Measurements from ENCODE around the gene PLPPR1. TPM values are rescaled to one million over a fixed set of nuclear protein-coding genes. Genes with fewer than 3 reads are reported as not detected.

PLPPR1 gene
- total and polyA plus RNA-seq, 4 donors = 1.2 to 26.3 (median 2.4) TPM

GRCh38 chr9:101029315-101030085 is 973 bp downstream of the PLPPR1 start:
- peaks cover 4 to 35% (median 20%) of the 10 kb centered on the region in 4 donors for H3K4me1 ChIP-seq (ENCODE audit: control insufficient read depth in 4 of 4, insufficient read depth in 4 of 4, low read length in 3 of 4)
- peak overlapping the region; percentile 72 to 94 (median 79) for H3K4me3 ChIP-seq (ENCODE audit: low read depth in 1 of 3, low read length in 3 of 3)
- H3K36me3 ChIP-seq (ENCODE audit: control insufficient read depth in 4 of 4, insufficient read depth in 3 of 4, low read depth in 1 of 4, low read length in 3 of 4) = no peaks in the 10 kb centered on the region
- no peak for DNase-seq (ENCODE audit: low spot score)
- H3K9ac ChIP-seq (ENCODE audit: low read depth in 1 of 2, low read length in 2 of 2) = peak overlapping the region in 1 of 2 donors; percentile 33
- no peak for TF ChIP-seq ZBTB33 (IDR thresholded peaks at IDR 0.05)
- TF ChIP-seq CTCF (IDR thresholded peaks at IDR 0.05; ENCODE audit: low read depth, low read length, missing input control) = no peak
- TF ChIP-seq RAD21 (IDR thresholded peaks at IDR 0.05) = no peak
- TF ChIP-seq HNF4A (conservative IDR thresholded peaks at IDR 0.05) = no peak
- TF ChIP-seq TAF1 (conservative IDR thresholded peaks at IDR 0.05) = no peak
- TF ChIP-seq SP1 (IDR thresholded peaks at IDR 0.05) = no peak
- TF ChIP-seq YY1 (IDR thresholded peaks at IDR 0.05) = no peak
- no peak for TF ChIP-seq GABPA (IDR thresholded peaks at IDR 0.05 in 1 of 2, conservative IDR thresholded peaks at IDR 0.05 in 1 of 2)
- TF ChIP-seq EGR1 (IDR thresholded peaks at IDR 0.05; ENCODE audit: low read depth in 2 of 2) = no peak
- no peak for TF ChIP-seq NR2F2 (IDR thresholded peaks at IDR 0.05)
- no peak for TF ChIP-seq REST (IDR thresholded peaks at IDR 0.05)
- no peak for TF ChIP-seq JUND (IDR thresholded peaks at IDR 0.05)
- no peak for TF ChIP-seq RXRA (IDR thresholded peaks at IDR 0.05)
- TF ChIP-seq FOXA2 (IDR thresholded peaks at IDR 0.05) = no peak
- TF ChIP-seq ATF3 (IDR thresholded peaks at IDR 0.05) = no peak
- 3% methylated on average over 38 of the region's 38 CpGs for WGBS
- H3K9me3 ChIP-seq (ENCODE audit: control insufficient read depth in 4 of 4, low read length in 3 of 4) = no peaks in the 10 kb centered on the region
- no peaks in the 10 kb centered on the region for H3K27me3 ChIP-seq (ENCODE audit: control insufficient read depth in 4 of 4, insufficient read depth in 4 of 4, low read length in 3 of 4)
- peak overlapping the region; percentile 89 to 90 for H3K27ac ChIP-seq (ENCODE audit: low read depth in 1 of 2, low read length in 2 of 2)

GRCh38 chr9:101030086-101030391 is 1.5 kb downstream of the PLPPR1 start:
- 14% methylated on average over 8 of the region's 8 CpGs for WGBS

More at GRCh38 chr9:101030086-101030391, 1.5 kb downstream of the PLPPR1 start:
- Histone ChIP-seq H3K27ac (ENCODE audit: low read depth in 1 of 2, low read length in 2 of 2) (no peak overlapping the region), H3K36me3 (ENCODE audit: control insufficient read depth in 4 of 4, insufficient read depth in 3 of 4, low read depth in 1 of 4, low read length in 3 of 4) (no peaks in the 10 kb centered on the region), H3K4me1 (ENCODE audit: control insufficient read depth in 4 of 4, insufficient read depth in 4 of 4, low read length in 3 of 4) (peaks cover 4 to 35% (median 20%) of the 10 kb centered on the region in 4 donors), H3K9ac (ENCODE audit: low read depth in 1 of 2, low read length in 2 of 2) (no peak overlapping the region), H3K9me3 (ENCODE audit: control insufficient read depth in 4 of 4, low read length in 3 of 4) (no peaks in the 10 kb centered on the region), H3K4me3 (ENCODE audit: low read depth in 1 of 3, low read length in 3 of 3) (peak overlapping the region in 1 of 3 donors; percentile 72), H3K27me3 (ENCODE audit: control insufficient read depth in 4 of 4, insufficient read depth in 4 of 4, low read length in 3 of 4) (no peaks in the 10 kb centered on the region)
- TF ChIP-seq REST (IDR thresholded peaks at IDR 0.05) (no peak), TAF1 (conservative IDR thresholded peaks at IDR 0.05) (no peak), RXRA (IDR thresholded peaks at IDR 0.05) (no peak), NR2F2 (IDR thresholded peaks at IDR 0.05) (no peak), ZBTB33 (IDR thresholded peaks at IDR 0.05) (no peak), YY1 (IDR thresholded peaks at IDR 0.05) (no peak), ATF3 (IDR thresholded peaks at IDR 0.05) (no peak), GABPA (IDR thresholded peaks at IDR 0.05 in 1 of 2, conservative IDR thresholded peaks at IDR 0.05 in 1 of 2) (no peak), JUND (IDR thresholded peaks at IDR 0.05) (no peak), HNF4G (IDR thresholded peaks at IDR 0.05) (no peak), HNF4A (conservative IDR thresholded peaks at IDR 0.05) (no peak), EGR1 (IDR thresholded peaks at IDR 0.05; ENCODE audit: low read depth in 2 of 2) (no peak), SP1 (IDR thresholded peaks at IDR 0.05) (no peak)
- DNase-seq (ENCODE audit: low spot score) = no peak
